ENCODE measurements around the gene TEAD2.

DNA sequence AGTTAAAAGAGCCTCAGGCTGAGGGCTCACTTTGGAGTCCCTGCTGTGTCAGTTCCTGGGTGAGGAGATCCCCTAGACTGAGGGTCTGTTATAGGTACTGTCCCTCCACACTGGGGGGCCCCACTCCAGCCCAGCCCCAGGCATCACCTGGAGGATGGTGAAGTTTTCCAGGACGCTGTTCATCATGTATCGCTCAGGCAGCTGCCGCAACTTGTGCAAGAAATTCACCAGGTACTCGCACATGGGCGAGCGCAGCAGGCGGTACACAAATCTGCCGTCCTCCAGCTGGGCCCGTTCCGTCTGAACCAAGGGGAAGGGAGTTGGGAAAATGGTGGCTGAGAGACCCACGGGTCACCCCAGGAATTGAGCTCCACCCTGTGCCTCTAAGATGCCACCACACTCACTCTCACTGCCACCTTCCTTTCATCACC lies 19.9 kb downstream of the TEAD2 start:
- TF ChIP-seq, protein P1, sequence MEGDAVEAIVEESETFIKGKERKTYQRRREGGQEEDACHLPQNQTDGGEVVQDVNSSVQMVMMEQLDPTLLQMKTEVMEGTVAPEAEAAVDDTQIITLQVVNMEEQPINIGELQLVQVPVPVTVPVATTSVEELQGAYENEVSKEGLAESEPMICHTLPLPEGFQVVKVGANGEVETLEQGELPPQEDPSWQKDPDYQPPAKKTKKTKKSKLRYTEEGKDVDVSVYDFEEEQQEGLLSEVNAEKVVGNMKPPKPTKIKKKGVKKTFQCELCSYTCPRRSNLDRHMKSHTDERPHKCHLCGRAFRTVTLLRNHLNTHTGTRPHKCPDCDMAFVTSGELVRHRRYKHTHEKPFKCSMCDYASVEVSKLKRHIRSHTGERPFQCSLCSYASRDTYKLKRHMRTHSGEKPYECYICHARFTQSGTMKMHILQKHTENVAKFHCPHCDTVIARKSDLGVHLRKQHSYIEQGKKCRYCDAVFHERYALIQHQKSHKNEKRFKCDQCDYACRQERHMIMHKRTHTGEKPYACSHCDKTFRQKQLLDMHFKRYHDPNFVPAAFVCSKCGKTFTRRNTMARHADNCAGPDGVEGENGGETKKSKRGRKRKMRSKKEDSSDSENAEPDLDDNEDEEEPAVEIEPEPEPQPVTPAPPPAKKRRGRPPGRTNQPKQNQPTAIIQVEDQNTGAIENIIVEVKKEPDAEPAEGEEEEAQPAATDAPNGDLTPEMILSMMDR (IDR thresholded peaks at IDR 0.05), result no peak
- TF ChIP-seq RORB (CRISPR knock-in tag; IDR thresholded peaks at IDR 0.05) (no peak), NFE2L1 (CRISPR knock-in tag; IDR thresholded peaks at IDR 0.05) (no peak), ELF4 (CRISPR knock-in tag; IDR thresholded peaks at IDR 0.05; ENCODE audit: low read depth) (no peak), TEAD1 (CRISPR knock-in tag; IDR thresholded peaks at IDR 0.05) (no peak), JUN (CRISPR knock-in tag; IDR thresholded peaks at IDR 0.05) (no peak), NR2C2 (CRISPR knock-in tag; IDR thresholded peaks at IDR 0.05) (no peak), SP1 (CRISPR knock-in tag; conservative IDR thresholded peaks at IDR 0.05) (no peak)
- TF ChIP-seq, protein P2, sequence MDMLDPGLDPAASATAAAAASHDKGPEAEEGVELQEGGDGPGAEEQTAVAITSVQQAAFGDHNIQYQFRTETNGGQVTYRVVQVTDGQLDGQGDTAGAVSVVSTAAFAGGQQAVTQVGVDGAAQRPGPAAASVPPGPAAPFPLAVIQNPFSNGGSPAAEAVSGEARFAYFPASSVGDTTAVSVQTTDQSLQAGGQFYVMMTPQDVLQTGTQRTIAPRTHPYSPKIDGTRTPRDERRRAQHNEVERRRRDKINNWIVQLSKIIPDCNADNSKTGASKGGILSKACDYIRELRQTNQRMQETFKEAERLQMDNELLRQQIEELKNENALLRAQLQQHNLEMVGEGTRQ (CRISPR knock-in tag; IDR thresholded peaks at IDR 0.05), result no peak
- TF ChIP-seq, protein P3, sequence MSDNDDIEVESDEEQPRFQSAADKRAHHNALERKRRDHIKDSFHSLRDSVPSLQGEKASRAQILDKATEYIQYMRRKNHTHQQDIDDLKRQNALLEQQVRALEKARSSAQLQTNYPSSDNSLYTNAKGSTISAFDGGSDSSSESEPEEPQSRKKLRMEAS (CRISPR knock-in tag; IDR thresholded peaks at IDR 0.05), result no peak
- TF ChIP-seq, protein P4, sequence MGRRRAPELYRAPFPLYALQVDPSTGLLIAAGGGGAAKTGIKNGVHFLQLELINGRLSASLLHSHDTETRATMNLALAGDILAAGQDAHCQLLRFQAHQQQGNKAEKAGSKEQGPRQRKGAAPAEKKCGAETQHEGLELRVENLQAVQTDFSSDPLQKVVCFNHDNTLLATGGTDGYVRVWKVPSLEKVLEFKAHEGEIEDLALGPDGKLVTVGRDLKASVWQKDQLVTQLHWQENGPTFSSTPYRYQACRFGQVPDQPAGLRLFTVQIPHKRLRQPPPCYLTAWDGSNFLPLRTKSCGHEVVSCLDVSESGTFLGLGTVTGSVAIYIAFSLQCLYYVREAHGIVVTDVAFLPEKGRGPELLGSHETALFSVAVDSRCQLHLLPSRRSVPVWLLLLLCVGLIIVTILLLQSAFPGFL (CRISPR knock-in tag; IDR thresholded peaks at IDR 0.05; ENCODE audit: borderline replicate concordance), result no peak

Data from WTC11 (cell line).